Left ventricle myocardium inferior (tissue), 1 donor: ENCODE results near the gene UBE2D4. TPM values are rescaled to one million over a fixed set of nuclear protein-coding genes. Genes with fewer than 3 reads are reported as not detected.
A peak's percentile ranks its signal among the peaks of the same experiment; 100 is the strongest.
"Not testable (repeated sequence)": the region's sequence is repeated elsewhere in the genome, so short reads cannot be mapped to it uniquely, and the experiment has no call there.

ENCODE experiments used
- DNase-seq: peaks from one replicate; pipeline ENCODE4 v3.0.0-alpha.2; 2020
- H3K27ac ChIP-seq: fragments of 200-600 bp; replicated peaks from 2 replicates; pipeline ENCODE4 v1.8.0; 2021
- H3K27me3 ChIP-seq: fragments of 200-600 bp; 2 replicates; pipeline ENCODE4 v1.8.0; 2021; ENCODE audit warnings: low read depth
- H3K36me3 ChIP-seq: fragments of 200-600 bp; 2 replicates; pipeline ENCODE4 v1.8.0; 2021
- H3K4me1 ChIP-seq: fragments of 200-600 bp; 2 replicates; pipeline ENCODE4 v1.8.0; 2021
- H3K4me3 ChIP-seq: fragments of 200-600 bp; 2 replicates; pipeline ENCODE4 v1.8.0; 2021; ENCODE audit warnings: mild to moderate bottlenecking, moderate library complexity
- H3K9me3 ChIP-seq: fragments of 200-600 bp; replicated peaks from 2 replicates; pipeline ENCODE4 v1.8.0; 2021
- CTCF ChIP-seq: fragments of 200-600 bp; IDR thresholded peaks from 2 replicates; pipeline ENCODE4 v1.8.0; 2021; ENCODE audit warnings: antibody characterized with exemption, mild to moderate bottlenecking, borderline replicate concordance
- intact Hi-C: fragments of 100-400 bp; cut with micrococcal nuclease; formaldehyde crosslinking; loops from one replicate; pipeline ENCODE4 v1.11.0; 2022
- total RNA-seq: library from RNA; stranded (reverse); fragmentation: NEBNext Ultra II Directional; extraction: Animal tissue kit (Norgen Biotek cat#: 25700); gene quantifications from one replicate; pipeline ENCODE4 v1.2.1, GENCODE V29; 2021
- donor health status: DM: no; HTN: yes; CAD: no; lungs with severe emphysema.

UBE2D4 gene
- total RNA-seq, 1 donor from 2014 or later: 44.9 TPM

GRCh38 chr7:43953071-43953470, 26.8 kb downstream of the UBE2D4 start:
- Histone ChIP-seq H3K27ac (no peak overlapping the region), H3K4me3 (no peak overlapping the region), H3K4me1 (no peaks in the 10 kb centered on the region), H3K9me3 (no peaks in the 10 kb centered on the region), H3K36me3 (peaks cover 66% of the 10 kb centered on the region), H3K27me3 (no peaks in the 10 kb centered on the region)
- no peak for TF ChIP-seq CTCF
- intact Hi-C loops: no loop called here
- no peak for DNase-seq

- Histone ChIP-seq H3K27me3 (no peaks in the 10 kb centered on the region), H3K9me3 (no peaks in the 10 kb centered on the region), H3K36me3 (peaks cover 50% of the 10 kb centered on the region), H3K4me1 (no peaks in the 10 kb centered on the region), H3K4me3 (no peak overlapping the region), H3K27ac (no peak overlapping the region)
- intact Hi-C loops: no loop called here
- TF ChIP-seq CTCF: peak; percentile 52
- no peak for DNase-seq
Measured at GRCh38 chr7:43954524-43955228, 28.4 kb downstream of the UBE2D4 start.

DNA sequence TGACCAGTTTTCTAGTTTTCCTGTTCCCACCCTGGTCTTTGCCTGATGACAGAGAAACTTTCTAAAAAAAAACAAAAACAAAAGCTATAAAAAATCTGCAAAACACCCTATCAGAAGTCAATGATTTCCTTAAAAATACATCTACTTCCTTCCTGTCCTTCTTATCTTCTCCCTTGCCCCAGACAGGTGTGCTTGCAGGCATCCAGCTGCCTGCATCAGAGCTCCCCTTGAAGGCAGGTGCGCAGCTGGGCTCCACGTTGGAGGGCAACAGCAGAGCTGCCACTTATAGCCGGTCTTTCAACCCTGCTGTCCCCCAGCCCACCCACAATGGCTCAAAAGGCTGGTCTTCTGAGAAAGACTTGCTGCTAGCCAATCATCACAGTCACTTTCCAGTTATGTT, 29.8 kb downstream of the UBE2D4 start:
- intact Hi-C loops: no loop called here

DNA sequence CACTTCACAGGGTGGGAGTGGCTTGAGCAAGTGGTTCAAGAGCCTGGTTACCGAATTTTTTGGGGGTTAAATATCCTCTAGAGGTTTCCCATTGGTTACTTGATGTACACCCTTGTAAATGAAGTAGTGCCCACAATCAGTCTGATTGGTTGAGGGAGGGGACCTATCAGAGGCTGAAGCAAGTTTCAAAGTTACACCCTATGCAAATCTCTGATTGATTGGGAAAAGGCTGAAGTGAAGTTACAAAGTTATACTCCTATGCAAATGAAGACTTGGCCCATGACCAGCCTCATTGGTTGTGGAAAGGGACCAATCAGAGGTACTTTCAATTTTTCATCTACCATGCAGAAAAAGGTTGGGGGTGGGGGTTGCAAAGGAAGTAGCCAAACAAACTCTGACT, 34.7 kb downstream of the UBE2D4 start:
- Histone ChIP-seq H3K4me3 (no peak overlapping the region), H3K27ac (no peak overlapping the region), H3K27me3 (no peaks in the 10 kb centered on the region), H3K9me3 (no peaks in the 10 kb centered on the region), H3K36me3 (peaks cover 17% of the 10 kb centered on the region), H3K4me1 (no peaks in the 10 kb centered on the region)
- no peak for TF ChIP-seq CTCF
- intact Hi-C loops: no loop called here
- no peak for DNase-seq

More for the DNA sequence above, 29.8 kb downstream of the UBE2D4 start:
- H3K36me3 ChIP-seq: peaks cover 38% of the 10 kb centered on the region
- H3K9me3 ChIP-seq: no peaks in the 10 kb centered on the region
- no peak overlapping the region for H3K4me3 ChIP-seq
- H3K27me3 ChIP-seq: no peaks in the 10 kb centered on the region
- no peak for DNase-seq
- H3K27ac ChIP-seq: no peak overlapping the region
- TF ChIP-seq CTCF: no peak
- H3K4me1 ChIP-seq: no peaks in the 10 kb centered on the region

DNA sequence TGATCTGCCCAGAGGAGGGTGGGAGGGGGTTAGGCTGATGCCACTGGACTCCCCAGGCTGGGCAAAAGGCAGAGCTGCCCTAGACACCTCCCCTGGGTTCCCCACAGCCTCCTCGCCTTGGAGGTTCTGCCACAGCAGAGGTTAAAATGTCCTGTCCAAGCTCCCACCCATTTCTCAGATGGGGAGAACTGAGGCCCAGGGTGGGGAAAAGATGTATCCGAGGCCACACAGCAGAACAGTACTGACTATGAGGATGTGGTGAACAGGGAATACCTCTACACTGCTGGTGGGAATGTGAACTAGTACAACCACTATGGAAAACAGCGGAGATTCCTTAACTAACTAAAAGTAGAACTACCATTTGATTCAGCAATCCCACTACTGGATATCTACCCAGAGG, 40.2 kb downstream of the UBE2D4 start:
- H3K27me3 ChIP-seq, DNase-seq, H3K4me1 ChIP-seq, H3K9me3 ChIP-seq, intact Hi-C loops, H3K4me3 ChIP-seq, H3K27ac ChIP-seq: not testable (repeated sequence)
- H3K36me3 ChIP-seq: peaks cover 10% of the 10 kb centered on the region

- H3K9me3 ChIP-seq, H3K27ac ChIP-seq, H3K4me3 ChIP-seq, H3K4me1 ChIP-seq, intact Hi-C loops, H3K36me3 ChIP-seq, DNase-seq, H3K27me3 ChIP-seq: not testable (repeated sequence)
Measured at GRCh38 chr7:43968172-43969040, 42.2 kb downstream of the UBE2D4 start.

GRCh38 chr7:43969586-43969985, 43.4 kb downstream of the UBE2D4 start:
- intact Hi-C loops: not testable (repeated sequence)

GRCh38 chr7:43970698-43971097, 44.5 kb downstream of the UBE2D4 start:
- H3K4me1 ChIP-seq, DNase-seq, H3K27ac ChIP-seq, intact Hi-C loops, H3K27me3 ChIP-seq, H3K4me3 ChIP-seq, H3K9me3 ChIP-seq, H3K36me3 ChIP-seq: not testable (repeated sequence)

More at GRCh38 chr7:43969586-43969985, 43.4 kb downstream of the UBE2D4 start:
- H3K4me3 ChIP-seq, H3K9me3 ChIP-seq, H3K4me1 ChIP-seq, DNase-seq, H3K27ac ChIP-seq, H3K36me3 ChIP-seq, H3K27me3 ChIP-seq: not testable (repeated sequence)

GRCh38 chr7:43974033-43974573, 47.9 kb downstream of the UBE2D4 start:
- H3K9me3 ChIP-seq, H3K27ac ChIP-seq, H3K4me3 ChIP-seq, intact Hi-C loops, H3K4me1 ChIP-seq, H3K27me3 ChIP-seq, DNase-seq, H3K36me3 ChIP-seq: not testable (repeated sequence)
